ENCODE measurements around the gene HOXA6.

DNA sequence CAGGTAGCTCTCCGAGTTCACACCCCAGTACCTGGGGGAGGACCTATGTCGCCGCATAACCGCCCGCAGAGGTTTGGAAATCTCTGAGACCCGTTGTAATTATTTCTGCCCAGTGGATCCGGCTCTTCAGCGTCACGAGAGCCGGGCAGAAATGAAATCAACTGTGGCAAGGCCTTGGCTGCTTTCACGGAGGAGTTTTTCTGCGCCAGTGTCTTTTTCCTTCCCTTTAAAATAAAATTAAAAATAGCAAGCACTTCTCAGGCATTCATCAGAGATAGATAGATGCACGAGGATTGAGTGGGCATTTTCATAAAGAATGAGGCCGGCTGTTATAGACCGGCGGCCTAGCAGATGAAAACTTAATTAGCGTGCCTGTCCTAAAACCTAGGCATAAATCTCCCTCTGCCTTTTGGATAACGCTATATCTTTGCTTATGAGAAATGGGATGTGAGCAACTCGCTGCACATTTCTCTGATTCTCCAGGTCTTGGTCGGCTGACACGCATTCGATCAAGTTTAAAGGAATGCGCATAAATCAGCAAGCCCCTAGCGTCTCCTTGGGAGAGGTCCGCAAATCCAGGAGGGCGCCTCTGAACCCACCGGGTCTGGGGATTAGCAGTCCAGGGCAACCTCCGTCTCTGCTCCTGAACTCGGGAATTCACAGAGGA is 45.9 kb upstream of the HOXA6 start:
- no peak for TF ChIP-seq POLR2A (IDR thresholded peaks at IDR 0.05; ENCODE audit: low read depth, low read length)
- no peak for TF ChIP-seq ZNF274 (IDR thresholded peaks at IDR 0.05; ENCODE audit: insufficient read depth, insufficient read length)
- TF ChIP-seq, protein P1, sequence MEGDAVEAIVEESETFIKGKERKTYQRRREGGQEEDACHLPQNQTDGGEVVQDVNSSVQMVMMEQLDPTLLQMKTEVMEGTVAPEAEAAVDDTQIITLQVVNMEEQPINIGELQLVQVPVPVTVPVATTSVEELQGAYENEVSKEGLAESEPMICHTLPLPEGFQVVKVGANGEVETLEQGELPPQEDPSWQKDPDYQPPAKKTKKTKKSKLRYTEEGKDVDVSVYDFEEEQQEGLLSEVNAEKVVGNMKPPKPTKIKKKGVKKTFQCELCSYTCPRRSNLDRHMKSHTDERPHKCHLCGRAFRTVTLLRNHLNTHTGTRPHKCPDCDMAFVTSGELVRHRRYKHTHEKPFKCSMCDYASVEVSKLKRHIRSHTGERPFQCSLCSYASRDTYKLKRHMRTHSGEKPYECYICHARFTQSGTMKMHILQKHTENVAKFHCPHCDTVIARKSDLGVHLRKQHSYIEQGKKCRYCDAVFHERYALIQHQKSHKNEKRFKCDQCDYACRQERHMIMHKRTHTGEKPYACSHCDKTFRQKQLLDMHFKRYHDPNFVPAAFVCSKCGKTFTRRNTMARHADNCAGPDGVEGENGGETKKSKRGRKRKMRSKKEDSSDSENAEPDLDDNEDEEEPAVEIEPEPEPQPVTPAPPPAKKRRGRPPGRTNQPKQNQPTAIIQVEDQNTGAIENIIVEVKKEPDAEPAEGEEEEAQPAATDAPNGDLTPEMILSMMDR (IDR thresholded peaks at IDR 0.05 in 2 of 3, conservative IDR thresholded peaks at IDR 0.05 in 1 of 3; ENCODE audit: control insufficient read depth in 2 of 3, extremely low read depth in 1 of 3, insufficient read depth in 1 of 3, low read depth in 3 of 3, low read length in 3 of 3) = no peak
- TF ChIP-seq CEBPB (IDR thresholded peaks at IDR 0.05; ENCODE audit: borderline replicate concordance in 1 of 2, low read depth in 2 of 2, low read length in 2 of 2) = no peak

Measured in GM12878 (cell line).